Ecto neural progenitor cell (in vitro differentiated cells): Measurements from ENCODE around the gene PRADC1.
A peak's percentile ranks its signal among the peaks of the same experiment; 100 is the strongest.
"Not testable (repeated sequence)": the region's sequence is repeated elsewhere in the genome, so short reads cannot be mapped to it uniquely, and the experiment has no call there.

Experiments
- DNase-seq: peaks from one replicate; pipeline ENCODE4 v3.0.0-alpha.2; 2018; ENCODE audit warnings: low spot score

The PRADC1 gene

GRCh38 chr2:73233154-73233931, at the start of gene PRADC1:
Gene PRADC1, minus strand, starts transcription at chr2:73233239. Its CDS starts 79 bp downstream, at chr2:73233160.
- peak; percentile 99 for DNase-seq

DNA sequence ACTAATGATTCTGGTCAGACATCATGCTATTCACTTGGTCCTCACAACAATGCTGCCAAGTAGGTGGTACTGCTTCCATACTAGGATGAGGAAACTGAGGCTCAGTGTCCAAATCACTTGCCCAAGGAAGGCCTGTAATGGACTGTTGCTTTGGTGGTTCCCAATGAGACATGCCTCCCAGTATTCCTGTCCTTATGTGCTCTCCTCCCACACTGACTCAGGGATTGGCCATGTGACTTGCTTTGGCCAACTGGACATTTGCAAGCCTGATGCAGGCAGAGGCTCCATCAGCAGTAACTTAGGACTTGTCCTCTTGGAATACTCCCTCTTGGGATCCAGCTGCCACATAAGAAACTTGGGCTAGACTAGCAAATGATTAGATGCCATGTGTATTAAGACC, 48.2 kb upstream of the PRADC1 start:
- DNase-seq, result no peak

- DNase-seq, result no peak
Measured at GRCh38 chr2:73279852-73280251, 46.8 kb upstream of the PRADC1 start.

- DNase-seq, result peak; percentile 58
Measured at GRCh38 chr2:73272270-73272669, 39.2 kb upstream of the PRADC1 start.

DNA sequence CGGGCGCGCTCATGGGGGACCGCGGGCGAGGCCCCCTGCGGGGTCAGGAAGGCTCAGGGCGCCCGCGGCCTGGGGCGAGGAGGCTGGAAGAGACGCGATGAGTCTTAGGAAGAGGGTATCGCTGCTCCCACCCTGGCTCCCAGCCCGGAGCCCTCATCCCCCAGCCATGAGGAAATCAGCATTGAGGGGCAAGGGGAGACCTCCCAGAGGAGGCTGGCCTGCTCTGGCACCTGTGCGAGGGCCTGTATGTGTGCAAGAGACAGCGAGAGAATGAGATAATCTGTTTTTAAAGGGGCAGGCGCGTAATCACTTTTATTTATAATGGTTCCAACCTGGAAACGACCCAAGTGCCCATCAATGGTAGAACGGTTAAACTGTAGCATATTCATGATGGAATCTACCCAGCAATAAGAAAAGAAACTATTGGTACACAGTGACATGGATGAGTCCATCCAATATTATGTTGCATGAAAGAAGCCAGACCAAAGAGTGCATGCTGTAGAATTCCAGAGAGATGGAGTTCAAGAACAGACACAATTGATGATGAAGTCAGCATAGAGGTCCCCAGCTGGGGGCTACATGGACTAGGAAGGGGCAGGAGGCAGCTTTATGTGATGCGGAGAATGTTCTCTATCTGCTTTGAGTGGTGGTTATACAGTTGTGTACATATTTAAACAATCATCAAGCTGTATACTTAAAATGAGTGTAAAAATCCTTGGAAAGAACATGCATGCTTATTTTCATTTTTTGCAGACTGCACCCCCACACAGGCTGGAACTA, 36.8 kb upstream of the PRADC1 start:
- no peak for DNase-seq

GRCh38 chr2:73268830-73269685, 36.0 kb upstream of the PRADC1 start:
- DNase-seq, result peak; percentile 75

- no peak for DNase-seq
Measured at GRCh38 chr2:73268366-73268829, 35.4 kb upstream of the PRADC1 start.

- no peak for DNase-seq
Measured at GRCh38 chr2:73267008-73267407, 34.0 kb upstream of the PRADC1 start.

GRCh38 chr2:73266061-73266901, 33.2 kb upstream of the PRADC1 start:
- peak; percentile 38 for DNase-seq

DNA sequence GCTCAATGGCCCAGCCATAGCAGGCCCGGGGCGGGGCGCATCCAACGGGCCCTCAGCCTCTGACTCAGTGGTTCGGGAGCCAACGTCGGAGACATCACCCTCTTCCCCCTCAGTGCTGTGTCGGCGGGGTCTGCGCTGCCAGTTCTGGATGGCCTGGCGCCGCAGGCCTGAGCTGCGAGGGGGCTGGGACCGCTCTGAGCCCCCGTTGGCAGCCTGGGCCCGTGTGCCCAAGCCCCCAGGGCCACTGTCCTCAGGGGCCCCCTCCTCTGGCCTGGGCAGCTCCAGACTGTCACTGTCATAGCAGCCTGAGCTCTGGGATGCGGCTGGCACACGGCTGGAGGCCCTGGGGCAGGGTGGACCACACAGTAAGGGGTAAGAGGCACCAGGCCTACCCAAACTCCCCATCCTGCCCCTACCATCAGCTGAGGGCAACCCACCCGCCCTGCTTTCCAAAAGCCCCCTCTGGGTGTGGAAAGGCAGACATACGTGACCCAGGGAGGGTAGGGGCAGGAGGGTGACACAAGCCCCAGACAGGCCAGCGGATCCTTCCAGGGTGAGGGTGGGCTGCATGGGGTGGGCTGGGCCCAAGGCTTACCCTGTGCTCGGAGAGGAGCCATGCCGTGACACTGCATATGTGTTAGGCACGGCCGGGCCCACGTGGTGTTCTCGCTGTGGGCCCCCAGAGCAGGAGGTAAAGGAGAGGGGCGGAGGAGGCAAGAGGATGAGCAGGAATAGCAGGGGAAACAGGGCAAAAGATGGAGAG, 32.4 kb upstream of the PRADC1 start:
- DNase-seq, result peak; percentile 30

GRCh38 chr2:73264783-73265182, 31.7 kb upstream of the PRADC1 start:
- DNase-seq, result no peak

DNA sequence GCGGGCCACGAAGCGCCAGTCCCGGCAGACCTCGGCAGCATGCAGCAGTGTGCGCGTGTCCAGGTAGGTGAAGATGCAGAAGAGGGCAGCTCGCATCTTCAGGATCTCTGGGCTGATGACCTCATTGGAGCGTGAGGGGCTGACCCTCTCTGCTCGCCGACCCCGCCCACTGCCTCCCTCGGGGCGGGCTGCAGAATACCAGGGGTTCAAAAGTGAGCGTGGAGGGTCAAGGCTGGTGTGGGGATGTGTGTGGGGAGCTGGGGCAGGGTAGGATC, 31.2 kb upstream of the PRADC1 start:
- DNase-seq, result peak; percentile 35

- peak; percentile 42 for DNase-seq
Measured at GRCh38 chr2:73263540-73264331, 30.7 kb upstream of the PRADC1 start.

DNA sequence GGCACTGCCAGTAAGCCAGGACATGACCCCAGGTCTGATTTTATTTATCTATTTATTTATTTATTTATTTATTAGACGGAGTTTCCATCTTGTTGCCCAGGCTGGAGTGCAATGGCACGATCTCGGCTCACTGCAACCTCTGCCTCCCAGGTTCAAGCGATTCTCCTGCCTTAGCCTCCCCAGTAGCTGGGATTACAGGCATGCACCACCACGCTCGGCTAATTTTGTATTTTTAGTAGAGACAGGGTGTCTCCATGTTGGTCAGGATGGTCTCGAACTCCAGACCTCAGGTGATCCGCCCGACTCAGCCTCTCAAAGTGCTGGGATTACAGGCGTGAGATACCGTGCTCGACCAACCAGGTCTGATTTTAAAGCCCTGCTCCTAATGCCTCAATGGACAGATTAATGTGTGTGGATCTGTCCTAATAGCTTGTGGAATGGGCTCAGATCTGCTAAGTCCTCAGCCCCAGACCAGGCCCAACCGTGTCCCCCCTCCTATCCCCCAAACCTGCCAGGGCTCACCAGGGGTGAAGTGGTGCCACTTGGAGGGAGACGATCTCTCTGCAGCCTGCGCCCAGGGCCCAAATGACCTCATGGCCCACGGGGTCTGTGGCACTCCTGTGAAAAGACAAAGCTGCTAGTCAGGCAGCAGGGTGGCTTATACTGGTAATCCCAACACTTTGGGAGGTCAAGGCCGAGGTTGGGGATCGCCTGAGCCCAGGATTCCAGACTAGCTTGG, 29.8 kb upstream of the PRADC1 start:
- DNase-seq, result not testable (repeated sequence)

- DNase-seq, result no peak
Measured at GRCh38 chr2:73262108-73262651, 29.1 kb upstream of the PRADC1 start.

DNA sequence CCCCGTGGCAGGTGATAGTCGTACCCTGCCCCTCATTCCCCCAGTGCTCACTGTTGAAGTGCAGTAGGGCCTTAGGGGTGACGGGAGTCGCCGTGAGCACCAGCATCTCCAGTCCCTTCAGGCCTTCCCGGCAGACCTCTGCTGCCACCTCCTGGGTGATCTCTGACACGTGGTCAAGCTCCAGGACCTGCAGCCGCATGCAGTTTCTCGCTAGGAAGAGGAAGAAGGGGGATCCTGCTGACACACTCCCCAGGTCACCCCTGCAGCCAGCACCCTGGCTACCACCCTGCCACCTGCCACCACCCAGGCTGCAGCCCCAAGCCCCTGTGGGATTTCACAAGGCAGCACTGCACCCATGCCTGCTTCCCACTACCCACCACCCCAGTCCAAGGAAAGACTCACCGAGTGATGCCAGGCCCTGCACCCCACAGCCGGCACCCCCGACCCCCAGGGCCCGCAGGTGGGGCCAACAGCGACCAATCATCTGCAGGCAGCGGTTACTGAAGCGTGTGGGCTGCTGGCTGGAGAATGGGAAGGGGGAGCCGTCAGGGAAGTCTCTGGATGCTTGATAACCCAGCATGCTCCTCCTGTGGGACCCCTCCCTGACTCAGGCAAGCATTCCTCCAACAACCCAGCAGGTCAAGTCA, 27.4 kb upstream of the PRADC1 start:
- peak; percentile 75 for DNase-seq

GRCh38 chr2:73259704-73260337, 26.8 kb upstream of the PRADC1 start:
- DNase-seq, result no peak

DNA sequence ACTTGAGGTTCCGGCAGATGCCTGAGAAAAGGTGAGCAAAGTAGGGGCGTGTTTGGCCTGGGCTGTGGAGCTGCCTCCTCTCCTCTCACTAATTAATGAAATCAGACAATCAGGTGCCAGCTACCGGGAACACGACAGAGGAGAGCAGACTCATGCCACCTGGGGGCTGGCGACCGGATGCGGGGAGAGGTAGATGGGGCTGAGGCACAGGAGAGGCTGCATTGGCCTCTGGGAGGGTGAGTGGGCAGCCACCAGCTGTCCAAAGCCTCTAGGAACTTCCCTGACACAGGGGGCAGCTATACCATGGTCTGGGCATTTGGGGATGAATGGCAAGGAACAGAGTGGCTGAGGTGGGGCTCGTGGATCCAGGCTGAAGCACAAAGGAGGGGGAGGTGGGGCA, 26.2 kb upstream of the PRADC1 start:
- DNase-seq, result peak; percentile 34
